ENCODE measurements around the gene SLC35F3.

The SLC35F3 gene

DNA sequence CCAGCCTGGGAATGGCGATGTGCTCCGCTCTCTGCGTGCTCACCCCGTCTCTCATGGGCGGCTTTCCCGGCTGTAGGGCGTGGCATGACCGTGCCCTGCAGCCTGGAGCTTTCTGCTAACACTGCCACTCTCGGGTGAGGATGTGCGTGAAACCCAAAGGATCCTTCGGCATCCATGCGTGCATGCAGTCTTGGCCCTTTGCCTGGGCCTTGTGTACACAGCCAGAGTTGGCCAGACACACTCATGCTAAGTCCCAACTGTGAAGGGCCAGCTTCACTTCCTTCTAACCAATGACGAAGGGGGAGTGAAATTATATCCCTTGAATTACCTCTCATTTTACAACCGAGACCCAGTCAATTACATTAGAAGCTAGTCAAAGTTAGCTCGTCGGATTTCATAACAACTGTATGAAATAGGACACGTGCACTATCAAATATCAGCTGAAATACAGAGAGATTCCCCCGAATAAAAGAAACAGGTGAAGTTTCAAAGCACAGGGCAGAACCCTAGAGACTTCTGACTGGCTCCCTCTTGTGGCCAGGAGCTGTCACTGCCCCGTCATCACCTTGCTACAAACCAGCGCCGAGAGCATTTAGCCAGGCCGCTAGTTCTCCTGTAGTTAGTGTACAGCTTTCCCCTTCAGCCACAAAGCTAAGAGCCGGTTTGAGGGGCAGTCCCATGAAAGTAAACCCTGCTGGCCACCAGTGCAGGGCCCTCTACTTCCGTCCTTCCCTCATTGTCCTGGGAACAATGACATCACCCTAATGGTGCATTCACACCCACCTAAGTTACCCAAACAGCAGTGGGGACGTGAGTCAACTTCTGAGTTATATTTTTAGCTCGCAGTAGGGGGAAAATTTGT lies 405.4 kb downstream of the SLC35F3 start:
- peak overlapping the region; percentile 65 for H3K27ac ChIP-seq
- TF ChIP-seq, protein P1, sequence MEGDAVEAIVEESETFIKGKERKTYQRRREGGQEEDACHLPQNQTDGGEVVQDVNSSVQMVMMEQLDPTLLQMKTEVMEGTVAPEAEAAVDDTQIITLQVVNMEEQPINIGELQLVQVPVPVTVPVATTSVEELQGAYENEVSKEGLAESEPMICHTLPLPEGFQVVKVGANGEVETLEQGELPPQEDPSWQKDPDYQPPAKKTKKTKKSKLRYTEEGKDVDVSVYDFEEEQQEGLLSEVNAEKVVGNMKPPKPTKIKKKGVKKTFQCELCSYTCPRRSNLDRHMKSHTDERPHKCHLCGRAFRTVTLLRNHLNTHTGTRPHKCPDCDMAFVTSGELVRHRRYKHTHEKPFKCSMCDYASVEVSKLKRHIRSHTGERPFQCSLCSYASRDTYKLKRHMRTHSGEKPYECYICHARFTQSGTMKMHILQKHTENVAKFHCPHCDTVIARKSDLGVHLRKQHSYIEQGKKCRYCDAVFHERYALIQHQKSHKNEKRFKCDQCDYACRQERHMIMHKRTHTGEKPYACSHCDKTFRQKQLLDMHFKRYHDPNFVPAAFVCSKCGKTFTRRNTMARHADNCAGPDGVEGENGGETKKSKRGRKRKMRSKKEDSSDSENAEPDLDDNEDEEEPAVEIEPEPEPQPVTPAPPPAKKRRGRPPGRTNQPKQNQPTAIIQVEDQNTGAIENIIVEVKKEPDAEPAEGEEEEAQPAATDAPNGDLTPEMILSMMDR (conservative IDR thresholded peaks at IDR 0.05): peak; percentile 92

DNA sequence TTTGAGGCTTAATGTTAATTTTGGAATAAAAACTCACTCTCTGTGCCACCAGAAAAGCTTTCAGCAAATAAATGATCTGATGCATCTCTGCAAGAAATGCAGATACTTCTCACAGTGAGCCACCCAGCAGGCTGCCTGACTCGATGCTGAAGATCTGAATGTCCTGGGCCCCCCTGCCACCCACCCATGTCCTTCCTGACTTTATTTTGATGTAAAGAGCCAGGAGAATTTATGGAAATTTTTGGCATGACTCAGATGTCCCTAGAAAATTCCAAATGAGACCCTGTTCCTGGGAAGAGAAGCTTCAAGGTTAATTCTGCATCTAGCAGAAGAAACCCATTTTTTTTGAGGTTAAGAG lies 406.0 kb downstream of the SLC35F3 start:
- TF ChIP-seq, protein P1 (conservative IDR thresholded peaks at IDR 0.05): no peak
- H3K27ac ChIP-seq: peak overlapping the region; percentile 65

DNA sequence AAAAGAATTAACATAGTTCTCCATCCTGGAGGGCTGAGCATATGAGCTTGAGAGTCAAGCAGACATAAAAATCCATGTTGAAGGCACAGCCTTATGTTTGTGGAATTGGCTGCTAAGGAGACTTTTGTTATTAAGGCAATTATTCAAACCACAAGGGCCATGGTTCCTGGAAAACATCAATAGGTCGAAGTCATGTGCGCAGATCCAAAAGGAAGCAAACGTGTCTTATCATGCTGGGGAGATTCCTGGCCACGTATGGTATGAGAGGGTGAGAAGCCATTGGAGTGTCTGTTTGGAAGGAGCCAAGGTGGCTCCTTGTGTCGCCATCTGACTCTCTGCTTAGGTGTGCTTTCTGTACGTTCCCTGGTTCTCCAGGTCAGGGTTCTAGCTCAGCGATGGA lies 406.9 kb downstream of the SLC35F3 start:
- TF ChIP-seq, protein P1 (conservative IDR thresholded peaks at IDR 0.05): no peak
- H3K27ac ChIP-seq: no peak overlapping the region

DNA sequence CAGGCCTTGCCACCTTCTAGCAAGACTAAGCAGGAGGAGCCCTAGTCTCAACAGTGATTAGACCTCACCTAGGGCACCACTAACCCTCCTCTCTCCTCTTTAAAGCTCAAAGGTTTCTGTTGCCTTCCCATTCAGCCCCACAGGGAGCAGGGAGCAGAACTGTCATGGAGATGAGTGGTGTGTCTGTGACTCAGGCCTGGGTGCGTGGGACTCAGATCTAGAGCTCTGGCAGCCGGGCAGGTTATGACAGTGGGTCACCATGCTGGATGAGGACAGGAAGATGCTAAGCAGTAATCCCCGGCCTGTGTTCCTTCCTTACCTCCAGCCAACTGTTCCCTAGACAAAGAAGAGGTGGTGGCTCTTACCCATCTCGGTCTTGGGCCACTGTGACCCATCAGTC lies 408.7 kb downstream of the SLC35F3 start:
- TF ChIP-seq, protein P1 (conservative IDR thresholded peaks at IDR 0.05): no peak
- no peak overlapping the region for H3K27ac ChIP-seq

DNA sequence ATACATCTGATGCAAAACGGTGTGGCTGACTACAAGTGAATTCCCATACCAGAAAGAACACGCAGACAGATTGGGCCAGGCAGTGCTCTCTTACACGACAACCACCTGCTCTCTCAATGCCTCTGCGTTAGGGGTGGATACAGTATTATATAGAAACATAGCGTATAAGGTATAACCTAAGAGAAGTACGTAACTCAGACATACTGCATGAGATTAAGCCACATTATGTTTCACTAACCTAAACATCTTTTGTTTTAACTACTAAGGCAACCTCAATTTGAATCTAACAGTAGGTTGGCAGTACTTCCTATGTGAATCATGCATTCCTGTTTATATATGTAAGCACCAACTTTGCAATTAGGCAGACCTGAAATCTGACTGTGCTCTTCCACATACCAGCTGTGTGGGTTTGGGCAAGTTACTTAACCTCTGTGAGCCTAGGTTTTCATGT lies 410.6 kb downstream of the SLC35F3 start:
- TF ChIP-seq, protein P1 (conservative IDR thresholded peaks at IDR 0.05): no peak
- H3K27ac ChIP-seq: no peak overlapping the region

DNA sequence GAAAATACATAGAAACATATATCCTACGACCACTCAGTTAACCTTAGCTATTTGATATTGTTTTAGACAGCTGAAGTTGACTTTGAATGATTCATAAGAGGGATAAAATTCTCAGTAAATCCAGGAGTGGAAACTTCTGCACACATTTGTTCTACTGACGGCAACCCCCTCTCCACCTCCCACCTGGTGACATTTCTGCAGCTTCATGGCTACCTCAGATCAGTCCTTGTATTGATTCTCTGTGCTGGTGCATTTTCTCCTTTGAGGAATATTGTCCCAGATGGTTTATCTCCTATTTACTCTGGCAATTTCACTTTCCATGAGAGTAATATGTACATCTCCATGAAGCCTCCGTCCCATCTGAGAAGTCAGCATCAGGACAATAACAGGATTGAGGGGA lies 411.1 kb downstream of the SLC35F3 start:
- TF ChIP-seq, protein P1 (conservative IDR thresholded peaks at IDR 0.05): no peak
- H3K27ac ChIP-seq: no peak overlapping the region

DNA sequence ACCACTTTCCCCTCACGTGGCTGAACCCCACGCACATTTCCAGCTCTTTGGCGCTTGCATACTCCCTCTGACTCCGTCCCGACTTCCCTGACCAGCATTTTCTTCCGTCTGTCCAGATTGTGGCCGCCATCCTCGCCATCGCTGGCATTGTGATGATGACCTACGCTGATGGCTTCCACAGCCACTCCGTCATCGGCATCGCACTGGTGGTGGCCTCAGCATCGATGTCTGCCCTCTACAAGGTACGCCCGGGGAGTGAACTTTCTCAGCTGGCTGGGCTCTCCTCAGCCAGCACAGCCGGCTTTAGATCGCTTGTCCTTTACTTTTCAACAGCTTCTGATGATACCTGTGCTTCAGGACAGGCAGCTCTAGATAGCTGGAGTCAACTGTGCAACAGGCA lies 412.0 kb downstream of the SLC35F3 start:
- TF ChIP-seq, protein P1 (conservative IDR thresholded peaks at IDR 0.05): no peak
- no peak overlapping the region for H3K27ac ChIP-seq

Measured in VCaP (cell line).